Parathyroid adenoma (tissue), 2 donors: ENCODE data around the gene CDKL4.
"Not testable (repeated sequence)": the region's sequence is repeated elsewhere in the genome, so short reads cannot be mapped to it uniquely, and the experiment has no call there.

ENCODE experiments used
- H2AFZ ChIP-seq: fragments of 300-600 bp; sonication (generic); one replicate; pipeline ENCODE4 v1.7.0; 2017; ENCODE audit warnings: antibody characterized with exemption, mild to moderate bottlenecking
- H3K27ac ChIP-seq: fragments of 300-600 bp; sonication (generic); one replicate; pipeline ENCODE4 v1.7.0; 2017
- H3K27me3 ChIP-seq: fragments of 300-600 bp; sonication (generic); one replicate; pipeline ENCODE4 v1.7.0; 2017; ENCODE audit warnings: low read length; ENCODE audit not compliant: control insufficient read depth, insufficient read depth
- H3K36me3 ChIP-seq: fragments of 300-600 bp; sonication (generic); one replicate; pipeline ENCODE4 v1.7.0; 2017; ENCODE audit warnings: low read length; ENCODE audit not compliant: control insufficient read depth, insufficient read depth
- H3K4me1 ChIP-seq: fragments of 300-600 bp; sonication (generic); one replicate; pipeline ENCODE4 v1.7.0; 2017; ENCODE audit warnings: control low read depth
- H3K4me2 ChIP-seq: fragments of 300-600 bp; sonication (generic); one replicate; pipeline ENCODE4 v1.7.0; 2017; ENCODE audit warnings: low read length
- H3K4me3 ChIP-seq: fragments of 300-600 bp; sonication (generic); one replicate; pipeline ENCODE4 v1.7.0; 2017; ENCODE audit warnings: low read depth, low read length
- H3K79me2 ChIP-seq: fragments of 300-600 bp; sonication (generic); one replicate; pipeline ENCODE4 v1.7.0; 2017; ENCODE audit warnings: control low read depth
- H3K9ac ChIP-seq: fragments of 300-600 bp; sonication (generic); one replicate; pipeline ENCODE4 v1.7.0; 2017; ENCODE audit warnings: mild to moderate bottlenecking
- H3K9me3 ChIP-seq: fragments of 300-600 bp; sonication (generic); one replicate; pipeline ENCODE4 v1.7.0; 2017; ENCODE audit warnings: low read length; ENCODE audit not compliant: control insufficient read depth
- CTCF ChIP-seq: fragments of 300-600 bp; sonication (generic); IDR thresholded peaks from one replicate; pipeline ENCODE4 v1.7.0; 2017; ENCODE audit warnings: antibody characterized with exemption, mild to moderate bottlenecking
- donor health status: primary hyperparathyroidism.

CDKL4 gene

GRCh38 chr2:39142904-39143605 is 100.7 kb downstream of the CDKL4 start:
- TF ChIP-seq CTCF = no peak
- Histone ChIP-seq H3K9ac (no peak overlapping the region), H2AFZ (no peak overlapping the region), H3K9me3 (no peaks in the 10 kb centered on the region), H3K4me2 (no peak overlapping the region), H3K79me2 (no peaks in the 10 kb centered on the region), H3K27ac (no peak overlapping the region), H3K4me3 (no peak overlapping the region), H3K27me3 (no peaks in the 10 kb centered on the region), H3K4me1 (peaks cover 15% of the 10 kb centered on the region), H3K36me3 (no peaks in the 10 kb centered on the region)

- no peaks in the 10 kb centered on the region for H3K27me3 ChIP-seq
- no peak overlapping the region for H3K9ac ChIP-seq
- no peak for TF ChIP-seq CTCF
- H3K79me2 ChIP-seq = no peaks in the 10 kb centered on the region
- H2AFZ ChIP-seq = no peak overlapping the region
- H3K9me3 ChIP-seq = no peaks in the 10 kb centered on the region
- H3K27ac ChIP-seq = no peak overlapping the region
- H3K4me3 ChIP-seq = no peak overlapping the region
- H3K4me1 ChIP-seq = peaks cover 15% of the 10 kb centered on the region
- H3K36me3 ChIP-seq = no peaks in the 10 kb centered on the region
- no peak overlapping the region for H3K4me2 ChIP-seq
Observed at GRCh38 chr2:39141334-39142271, 102.2 kb downstream of the CDKL4 start.

- H3K9ac ChIP-seq, H3K27me3 ChIP-seq, H3K36me3 ChIP-seq, H3K4me3 ChIP-seq, H3K4me2 ChIP-seq, H3K9me3 ChIP-seq, H2AFZ ChIP-seq, H3K79me2 ChIP-seq, H3K27ac ChIP-seq: not testable (repeated sequence)
- H3K4me1 ChIP-seq = peaks cover 15% of the 10 kb centered on the region
Observed at GRCh38 chr2:39140948-39141333, 102.8 kb downstream of the CDKL4 start.

GRCh38 chr2:39140322-39140847 is 103.4 kb downstream of the CDKL4 start:
- no peak overlapping the region for H3K9ac ChIP-seq
- no peak for TF ChIP-seq CTCF
- no peak overlapping the region for H2AFZ ChIP-seq
- H3K36me3 ChIP-seq = no peaks in the 10 kb centered on the region
- no peaks in the 10 kb centered on the region for H3K9me3 ChIP-seq
- no peaks in the 10 kb centered on the region for H3K27me3 ChIP-seq
- H3K79me2 ChIP-seq = no peaks in the 10 kb centered on the region
- H3K27ac ChIP-seq = no peak overlapping the region
- peaks cover 15% of the 10 kb centered on the region for H3K4me1 ChIP-seq
- no peak overlapping the region for H3K4me2 ChIP-seq
- no peak overlapping the region for H3K4me3 ChIP-seq

GRCh38 chr2:39139511-39140237 is 104.1 kb downstream of the CDKL4 start:
- Histone ChIP-seq H2AFZ (no peak overlapping the region), H3K27me3 (no peaks in the 10 kb centered on the region), H3K9me3 (no peaks in the 10 kb centered on the region), H3K9ac (no peak overlapping the region), H3K4me3 (no peak overlapping the region), H3K27ac (no peak overlapping the region), H3K36me3 (no peaks in the 10 kb centered on the region), H3K4me1 (peaks cover 15% of the 10 kb centered on the region), H3K4me2 (no peak overlapping the region), H3K79me2 (no peaks in the 10 kb centered on the region)
- no peak for TF ChIP-seq CTCF
